Activated T-helper 1 cell treated with anti-CD3 and anti-CD28 coated beads, Interleukin-12 subunit alpha, Interleukin-12 subunit beta, Interleukin-2, Interleukin-4 antibody, amounts not matched to agents 30 ng/mL and 10 ng/mL and 1 ng/mL, durations not matched to agents 14 hours and 24 hours and 36 hours (primary cell): ENCODE data around the gene RABGGTA. TPM values are rescaled to one million over a fixed set of nuclear protein-coding genes. Genes with fewer than 3 reads are reported as not detected.

Experiments used
- DNase-seq: peaks from one replicate; pipeline ENCODE4 v3.0.0; 2021; ENCODE audit warnings: low spot score
- H3K27ac Mint-ChIP-seq: one replicate; pipeline ENCODE4 v1.8.0; 2021; ENCODE audit warnings: mild to moderate bottlenecking, mixed read lengths
- H3K27me3 Mint-ChIP-seq: one replicate; pipeline ENCODE4 v1.8.0; 2022; ENCODE audit warnings: mild to moderate bottlenecking, moderate library complexity, mixed read lengths; ENCODE audit not compliant: insufficient read depth
- H3K36me3 Mint-ChIP-seq: one replicate; pipeline ENCODE4 v1.8.0; 2021; ENCODE audit warnings: low read depth, mixed read lengths
- H3K4me1 Mint-ChIP-seq: one replicate; pipeline ENCODE4 v1.8.0; 2021; ENCODE audit warnings: low read depth, mixed read lengths
- H3K4me3 Mint-ChIP-seq: one replicate; pipeline ENCODE4 v1.8.0; 2021; ENCODE audit warnings: mild to moderate bottlenecking, moderate library complexity, mixed read lengths
- H3K9me3 Mint-ChIP-seq: one replicate; pipeline ENCODE4 v1.8.0; 2021; ENCODE audit warnings: mixed read lengths
- intact Hi-C: fragments of 100-400 bp; cut with micrococcal nuclease; formaldehyde crosslinking; loops from one replicate; pipeline ENCODE4 v1.15.1; 2024
- total RNA-seq: library from RNA; stranded (reverse); gene quantifications from 2 replicates; pipeline ENCODE4 v1.2.3, GENCODE V29; 2022

RABGGTA gene
- total RNA-seq, 1 donor from 2014 or later = 52.2 TPM

GRCh38 chr14:24310265-24310645, 38.9 kb upstream of the RABGGTA start:
- H3K4me3 Mint-ChIP-seq = peak overlapping the region; percentile 78
- H3K36me3 Mint-ChIP-seq = peaks cover 50% of the 10 kb centered on the region
- no peaks in the 10 kb centered on the region for H3K9me3 Mint-ChIP-seq
- intact Hi-C loops = loop anchor here (1.0 kb wide), 1 partner anchor 121 kb away; no protein-coding TSS in a partner anchor
- peak overlapping the region; percentile 84 for H3K27ac Mint-ChIP-seq
- DNase-seq = no peak
- H3K4me1 Mint-ChIP-seq = peaks cover 75% of the 10 kb centered on the region
- H3K27me3 Mint-ChIP-seq = peaks cover 1% of the 10 kb centered on the region

GRCh38 chr14:24309538-24310264, 38.3 kb upstream of the RABGGTA start, which contains the start of gene LTB4R2:
Gene LTB4R2 (plus strand): TSS chr14:24310140. CDS start chr14:24310665, 525 bp downstream.
- H3K27me3 Mint-ChIP-seq = peaks cover 1% of the 10 kb centered on the region
- peaks cover 69% of the 10 kb centered on the region for H3K4me1 Mint-ChIP-seq
- H3K9me3 Mint-ChIP-seq = no peaks in the 10 kb centered on the region
- intact Hi-C loops = loop anchor here (1.0 kb wide), 1 partner anchor 122 kb away; no protein-coding TSS in a partner anchor
- H3K4me3 Mint-ChIP-seq = peak within 1 kb of the TSS; percentile 85
- peaks cover 56% of the 10 kb centered on the region for H3K36me3 Mint-ChIP-seq
- no peak for DNase-seq
- H3K27ac Mint-ChIP-seq = peak within 1 kb of the TSS; percentile 84

DNA sequence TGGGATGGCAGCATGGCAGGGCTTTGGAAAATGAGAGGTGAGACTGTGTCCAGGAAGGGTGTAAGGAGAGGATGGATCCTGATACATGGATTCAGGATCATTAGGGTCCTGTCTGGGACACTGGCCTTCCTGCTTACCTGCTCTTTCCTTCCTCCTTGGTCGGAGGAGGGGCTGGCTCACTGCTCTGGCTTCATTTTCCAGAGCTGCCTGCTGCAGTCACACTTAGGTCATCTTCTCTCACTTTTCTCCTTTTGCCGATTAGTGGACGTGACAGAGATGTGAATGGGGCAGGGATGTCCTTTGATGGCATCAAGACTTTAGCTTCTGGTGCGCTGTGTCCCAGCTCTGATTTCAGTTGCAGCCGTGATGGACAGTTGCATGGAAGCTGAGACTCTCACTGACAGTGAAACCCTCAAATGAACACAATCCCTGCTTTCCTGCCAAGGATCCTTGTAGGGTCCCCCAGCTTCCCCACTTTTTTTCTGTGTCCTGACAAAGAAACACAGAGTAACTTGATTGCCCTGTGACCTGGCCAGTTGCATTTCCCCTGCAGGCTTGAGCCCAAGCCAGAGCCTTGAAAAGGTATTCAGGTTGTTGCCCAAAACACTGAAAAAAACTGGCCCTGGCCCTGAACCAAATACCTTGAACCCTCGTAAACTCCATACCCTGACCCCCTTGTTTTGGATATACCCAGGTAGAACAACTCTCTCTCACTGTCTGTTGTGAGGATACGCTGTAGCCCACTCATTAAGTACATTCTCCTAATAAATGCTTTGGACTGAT, 37.1 kb upstream of the RABGGTA start:
- Mint-ChIP-seq H3K4me3 (peak overlapping the region; percentile 25), H3K4me1 (peaks cover 58% of the 10 kb centered on the region), H3K36me3 (peaks cover 61% of the 10 kb centered on the region), H3K9me3 (no peaks in the 10 kb centered on the region), H3K27me3 (peaks cover 1% of the 10 kb centered on the region), H3K27ac (no peak overlapping the region)
- intact Hi-C loops = loop anchor here (1.0 kb wide), 3 partner anchors 9 to 92 kb away; partner anchors contain the start of genes DHRS1, MDP1 and NOP9
- DNase-seq = no peak

GRCh38 chr14:24307575-24308341, 36.4 kb upstream of the RABGGTA start, which contains the start of gene CIDEB:
Gene CIDEB (minus strand): TSS chr14:24307977. CDS start chr14:24307858, 119 bp downstream.
- Mint-ChIP-seq H3K9me3 (no peaks in the 10 kb centered on the region), H3K27me3 (peaks cover 1% of the 10 kb centered on the region), H3K36me3 (peaks cover 62% of the 10 kb centered on the region), H3K27ac (peak within 1 kb of the TSS; percentile 64), H3K4me3 (peak within 1 kb of the TSS; percentile 25), H3K4me1 (peaks cover 50% of the 10 kb centered on the region)
- DNase-seq = peak; percentile 45
- intact Hi-C loops = loop anchor here (1.0 kb wide), 3 partner anchors 8 to 91 kb away; partner anchors contain the start of genes DHRS1, MDP1 and NOP9

- peaks cover 65% of the 10 kb centered on the region for H3K36me3 Mint-ChIP-seq
Measured at GRCh38 chr14:24307156-24307574, 35.8 kb upstream of the RABGGTA start.

GRCh38 chr14:24304019-24304387, 32.6 kb upstream of the RABGGTA start:
- DNase-seq = no peak
- peaks cover 64% of the 10 kb centered on the region for H3K36me3 Mint-ChIP-seq
- H3K27ac Mint-ChIP-seq = no peak overlapping the region
- H3K9me3 Mint-ChIP-seq = no peaks in the 10 kb centered on the region
- no peaks in the 10 kb centered on the region for H3K27me3 Mint-ChIP-seq
- H3K4me3 Mint-ChIP-seq = no peak overlapping the region
- H3K4me1 Mint-ChIP-seq = peaks cover 38% of the 10 kb centered on the region
- intact Hi-C loops = no loop called here

More at GRCh38 chr14:24307156-24307574, 35.8 kb upstream of the RABGGTA start:
- Mint-ChIP-seq H3K4me1 (peaks cover 44% of the 10 kb centered on the region), H3K9me3 (no peaks in the 10 kb centered on the region), H3K4me3 (no peak overlapping the region), H3K27me3 (peaks cover 1% of the 10 kb centered on the region), H3K27ac (peak overlapping the region; percentile 64)
- intact Hi-C loops = no loop called here
- no peak for DNase-seq

DNA sequence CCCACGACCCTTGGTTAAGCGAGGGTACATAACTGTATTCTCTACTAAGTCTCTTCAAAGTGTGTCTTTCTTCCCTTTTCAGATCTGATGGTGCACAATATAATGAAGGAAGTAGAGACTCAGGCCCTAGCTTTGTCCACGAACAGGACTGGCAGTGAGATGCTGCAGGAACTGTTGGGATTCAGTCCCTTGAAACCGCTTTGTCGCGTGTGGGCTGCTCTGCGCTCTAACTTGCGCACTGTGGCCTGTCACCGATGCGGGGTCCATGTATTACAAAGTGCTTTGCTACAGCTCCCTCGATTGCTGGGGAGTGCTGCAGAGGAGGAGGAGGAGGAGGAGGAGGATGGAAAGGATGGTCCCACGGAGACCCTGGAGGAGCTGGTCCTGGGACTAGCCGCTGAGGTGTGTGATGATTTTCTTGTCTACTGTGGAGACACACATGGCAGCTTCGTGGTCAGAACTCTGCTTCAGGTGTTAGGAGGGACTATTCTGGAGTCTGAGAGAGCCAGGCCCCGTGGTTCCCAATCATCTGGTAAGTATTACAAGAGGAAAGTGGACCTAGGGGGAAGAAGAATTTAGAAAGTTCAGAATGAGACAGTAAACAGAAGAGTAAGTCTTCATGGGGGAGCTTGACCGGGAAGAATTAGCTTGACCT, 29.1 kb upstream of the RABGGTA start:
- H3K4me3 Mint-ChIP-seq = peak overlapping the region; percentile 94
- no peaks in the 10 kb centered on the region for H3K9me3 Mint-ChIP-seq
- intact Hi-C loops = no loop called here
- no peak for DNase-seq
- peaks cover 48% of the 10 kb centered on the region for H3K36me3 Mint-ChIP-seq
- H3K27me3 Mint-ChIP-seq = no peaks in the 10 kb centered on the region
- peak overlapping the region; percentile 96 for H3K27ac Mint-ChIP-seq
- peaks cover 44% of the 10 kb centered on the region for H3K4me1 Mint-ChIP-seq

GRCh38 chr14:24299255-24300191, 28.1 kb upstream of the RABGGTA start, which contains the start of the genes DHRS1 and NOP9:
Gene DHRS1 (minus strand): TSS chr14:24299780. CDS start chr14:24299106, 674 bp downstream.
Gene NOP9 (plus strand): TSS chr14:24299850. CDS start chr14:24299955, 105 bp downstream.
- H3K9me3 Mint-ChIP-seq = no peaks in the 10 kb centered on the region
- H3K4me3 Mint-ChIP-seq = peak within 1 kb of the TSS; percentile 94
- peak; percentile 90 for DNase-seq
- no peaks in the 10 kb centered on the region for H3K27me3 Mint-ChIP-seq
- H3K36me3 Mint-ChIP-seq = peaks cover 43% of the 10 kb centered on the region
- H3K27ac Mint-ChIP-seq = peak within 1 kb of the TSS; percentile 96
- intact Hi-C loops = loop anchor here (1.0 to 2.0 kb wide), 6 partner anchors 9 to 184 kb away; partner anchors contain the start of genes EMC9, IRF9 and RABGGTA
- peaks cover 44% of the 10 kb centered on the region for H3K4me1 Mint-ChIP-seq

DNA sequence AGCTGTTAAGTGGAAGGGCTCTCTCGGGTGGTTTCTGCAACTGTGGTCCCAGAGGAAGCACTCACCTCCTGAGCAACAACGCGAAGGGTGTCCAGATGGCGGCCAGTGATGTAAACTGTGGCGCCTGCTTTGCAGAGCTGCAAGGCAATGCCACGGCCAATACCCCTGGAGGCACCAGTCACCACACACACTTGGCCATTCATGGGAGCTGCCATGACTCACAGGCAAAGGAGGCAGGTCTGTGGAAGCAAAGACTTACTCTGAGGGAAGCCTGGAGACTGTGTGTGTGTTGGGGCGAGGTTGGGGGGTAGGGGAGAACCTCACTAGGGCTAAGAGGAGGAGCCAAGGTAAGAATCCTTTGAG, 27.5 kb upstream of the RABGGTA start:
- Mint-ChIP-seq H3K4me1 (peaks cover 44% of the 10 kb centered on the region), H3K9me3 (no peaks in the 10 kb centered on the region), H3K27ac (peak overlapping the region; percentile 96), H3K4me3 (peak overlapping the region; percentile 94), H3K27me3 (no peaks in the 10 kb centered on the region), H3K36me3 (peaks cover 39% of the 10 kb centered on the region)
- no peak for DNase-seq
- intact Hi-C loops = loop anchor here (1.0 to 2.0 kb wide), 6 partner anchors 9 to 184 kb away; partner anchors contain the start of genes EMC9, IRF9 and RABGGTA

- Mint-ChIP-seq H3K27me3 (peaks cover 3% of the 10 kb centered on the region), H3K4me3 (peak overlapping the region; percentile 4), H3K36me3 (peaks cover 37% of the 10 kb centered on the region), H3K9me3 (no peaks in the 10 kb centered on the region), H3K4me1 (peaks cover 44% of the 10 kb centered on the region), H3K27ac (peak overlapping the region; percentile 83)
- intact Hi-C loops = loop anchor here (1.0 kb wide), 4 partner anchors 8 to 81 kb away; partner anchors contain the start of genes GMPR2, MDP1 and NEDD8
- no peak for DNase-seq
Measured at GRCh38 chr14:24297190-24297964, 26.0 kb upstream of the RABGGTA start.
